ENCODE data around the gene SYS1.

DNA sequence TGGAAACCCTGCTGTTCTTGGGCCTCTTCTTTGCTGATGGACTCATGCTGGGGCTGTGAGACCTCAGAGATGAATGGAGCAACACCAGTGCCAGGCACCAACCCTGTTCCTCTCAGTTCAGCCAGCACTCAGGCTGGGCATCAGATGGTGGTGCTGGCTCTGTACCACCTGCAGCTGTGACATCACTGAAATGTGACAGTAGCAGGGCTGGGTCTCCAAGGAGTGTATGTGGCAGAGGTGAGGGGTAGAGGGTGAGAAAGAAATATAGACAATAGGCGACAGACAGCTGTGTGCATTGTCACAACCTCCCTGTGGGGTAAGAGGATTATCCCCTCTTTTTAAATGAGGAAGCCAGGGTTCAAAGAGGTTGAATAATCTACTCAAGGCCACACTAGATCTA lies 15.2 kb downstream of the SYS1 start, which contains the start of gene TP53TG5:
- TF ChIP-seq, protein P1, sequence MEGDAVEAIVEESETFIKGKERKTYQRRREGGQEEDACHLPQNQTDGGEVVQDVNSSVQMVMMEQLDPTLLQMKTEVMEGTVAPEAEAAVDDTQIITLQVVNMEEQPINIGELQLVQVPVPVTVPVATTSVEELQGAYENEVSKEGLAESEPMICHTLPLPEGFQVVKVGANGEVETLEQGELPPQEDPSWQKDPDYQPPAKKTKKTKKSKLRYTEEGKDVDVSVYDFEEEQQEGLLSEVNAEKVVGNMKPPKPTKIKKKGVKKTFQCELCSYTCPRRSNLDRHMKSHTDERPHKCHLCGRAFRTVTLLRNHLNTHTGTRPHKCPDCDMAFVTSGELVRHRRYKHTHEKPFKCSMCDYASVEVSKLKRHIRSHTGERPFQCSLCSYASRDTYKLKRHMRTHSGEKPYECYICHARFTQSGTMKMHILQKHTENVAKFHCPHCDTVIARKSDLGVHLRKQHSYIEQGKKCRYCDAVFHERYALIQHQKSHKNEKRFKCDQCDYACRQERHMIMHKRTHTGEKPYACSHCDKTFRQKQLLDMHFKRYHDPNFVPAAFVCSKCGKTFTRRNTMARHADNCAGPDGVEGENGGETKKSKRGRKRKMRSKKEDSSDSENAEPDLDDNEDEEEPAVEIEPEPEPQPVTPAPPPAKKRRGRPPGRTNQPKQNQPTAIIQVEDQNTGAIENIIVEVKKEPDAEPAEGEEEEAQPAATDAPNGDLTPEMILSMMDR (IDR thresholded peaks at IDR 0.05) = no peak
- TF ChIP-seq POLR2A (IDR thresholded peaks at IDR 0.05; ENCODE audit: low read depth) (no peak), POLR2AphosphoS5 (IDR thresholded peaks at IDR 0.05) (no peak), EP300 (IDR thresholded peaks at IDR 0.05) (no peak)

Measured in esophagus muscularis mucosa (tissue), 4 donors.